H1 (cell line): ENCODE results near the gene TRAPPC5. TPM values are rescaled to one million over a fixed set of nuclear protein-coding genes. Genes with fewer than 3 reads are reported as not detected.
A peak's percentile ranks its signal among the peaks of the same experiment; 100 is the strongest.

Source experiments
- CTCF ChIA-PET: fragments of 300-600 bp; sonication (Branson Sonifier 250); formaldehyde crosslinking; loops from one replicate; lab custom pipeline; 2021; ENCODE audit not compliant: partially characterized antibody; lab: Charles Lee
- POLR2A ChIA-PET: fragments of 300-600 bp; sonication (Branson Sonifier 250); formaldehyde crosslinking; loops from one replicate; lab custom pipeline; 2021; ENCODE audit warnings: inconsistent platforms; ENCODE audit not compliant: partially characterized antibody; lab: Charles Lee
- DNase-seq, 2 experiments: peaks; one replicate each; pipeline versions ENCODE4 v3.0.0 to v3.0.0-alpha.2; 2010 to 2022; ENCODE audit warnings: low spot score in 2 of 2, low read depth in 1 of 2, mixed read lengths in 1 of 2
- FAIRE-seq: peaks from 2 replicates; lab custom pipeline; 2011; peaks lifted over from hg19 to GRCh38; lab: Jason Lieb, UNC
- H2AFZ ChIP-seq: 2 replicates; pipeline ENCODE4 v1.8.1; 2012; ENCODE audit warnings: low read length, inconsistent platforms
- H2AK5ac ChIP-seq: 2 replicates; pipeline ENCODE4 v1.6.1; 2013; ENCODE audit warnings: low read depth, low read length
- H2BK120ac ChIP-seq: replicated peaks from 2 replicates; pipeline ENCODE3; 2013; ENCODE audit warnings: low read depth, low read length, inconsistent platforms
- H2BK12ac ChIP-seq: 2 replicates; pipeline ENCODE4 v1.6.1; 2013; ENCODE audit warnings: low read depth, low read length
- H2BK15ac ChIP-seq: 2 replicates; pipeline ENCODE4 v1.6.1; 2013; ENCODE audit warnings: low read length
- H2BK20ac ChIP-seq: 2 replicates; pipeline ENCODE4 v1.6.1; 2013; ENCODE audit warnings: low read length
- H2BK5ac ChIP-seq: 2 replicates; pipeline ENCODE4 v1.6.1; 2013; ENCODE audit warnings: low read depth, low read length
- H3K14ac ChIP-seq: 2 replicates; pipeline ENCODE4 v1.6.1; 2013; ENCODE audit warnings: inconsistent platforms; ENCODE audit not compliant: insufficient read length
- H3K18ac ChIP-seq: 2 replicates; pipeline ENCODE4 v1.6.1; 2013; ENCODE audit warnings: low read length; ENCODE audit errors: extremely low read depth
- H3K23ac ChIP-seq: 2 replicates; pipeline ENCODE4 v1.6.1; 2013; ENCODE audit warnings: inconsistent platforms; ENCODE audit not compliant: insufficient read length
- H3K23me2 ChIP-seq: 2 replicates; pipeline ENCODE4 v1.6.1; 2013; ENCODE audit warnings: low read depth, low read length
- H3K27ac ChIP-seq: 2 replicates; pipeline ENCODE4 v1.6.1; 2011; ENCODE audit warnings: low read depth, low read length, inconsistent platforms
- H3K27me3 ChIP-seq, 4 experiments: replicated peaks in 1 of 4; 1 replicate in 1 of 4; 2 replicates in 3 of 4; pipeline versions ENCODE4 v1.6.1 to v1.8.1; 2011 to 2013; ENCODE audit warnings: low read length in 3 of 4, mild to moderate bottlenecking in 3 of 4, inconsistent platforms in 2 of 4, mixed read lengths in 2 of 4, moderate library complexity in 1 of 4; ENCODE audit not compliant: control insufficient read depth in 3 of 4, insufficient read depth in 3 of 4; ENCODE audit errors: extremely low read depth in 1 of 4
- H3K36me3 ChIP-seq, 4 experiments: 2 replicates each; pipeline versions ENCODE4 v1.6.1 to v1.8.1; 2011 to 2013; ENCODE audit warnings: mild to moderate bottlenecking in 4 of 4, low read length in 3 of 4, moderate library complexity in 2 of 4, control low read depth in 1 of 4, inconsistent platforms in 1 of 4; ENCODE audit not compliant: insufficient read depth in 4 of 4, control insufficient read depth in 2 of 4
- H3K4ac ChIP-seq: replicated peaks from 2 replicates; pipeline ENCODE3; 2013; ENCODE audit warnings: low read length, low read depth, mixed read lengths, inconsistent platforms; ENCODE audit not compliant: insufficient read length
- H3K4me1 ChIP-seq, 4 experiments: replicated peaks in 1 of 4; 1 replicate in 1 of 4; 2 replicates in 3 of 4; pipeline versions ENCODE4 v1.6.1 to v1.8.1; 2011 to 2013; ENCODE audit warnings: low read length in 3 of 4, inconsistent platforms in 2 of 4, mixed read lengths in 1 of 4; ENCODE audit not compliant: insufficient read depth in 4 of 4, control insufficient read depth in 3 of 4
- H3K4me2 ChIP-seq, 2 experiments: 2 replicates each; pipeline versions ENCODE4 v1.6.1 to v1.8.1; 2011 to 2013; ENCODE audit warnings: low read depth in 2 of 2, low read length in 2 of 2, control low read depth in 1 of 2, inconsistent platforms in 1 of 2, mild to moderate bottlenecking in 1 of 2; ENCODE audit not compliant: insufficient read depth in 1 of 2
- H3K4me3 ChIP-seq, 4 experiments: fragments of 200-600, 300-600 bp in 1 of 4; sonication (generic), shearing (Covaris generic), sonication (Bioruptor Twin) in 1 of 4; 2 replicates each; pipeline versions ENCODE4 v1.5.1 to v1.8.1; 2011 to 2016; ENCODE audit warnings: low read length in 4 of 4, low read depth in 3 of 4, control low read depth in 2 of 4, inconsistent platforms in 2 of 4, mild to moderate bottlenecking in 2 of 4, mixed read lengths in 1 of 4, moderate library complexity in 1 of 4; ENCODE audit not compliant: insufficient read depth in 2 of 4; ENCODE audit errors: extremely low read depth in 1 of 4
- H3K56ac ChIP-seq: replicated peaks from 2 replicates; pipeline ENCODE3; 2013; ENCODE audit warnings: low read depth, mild to moderate bottlenecking, mixed read lengths, low read length, inconsistent platforms; ENCODE audit not compliant: insufficient read length
- H3K79me1 ChIP-seq: 2 replicates; pipeline ENCODE4 v1.6.1; 2013; ENCODE audit warnings: low read depth, low read length, control low read depth
- H3K79me2 ChIP-seq, 2 experiments: 2 replicates each; pipeline versions ENCODE4 v1.6.1 to v1.8.1; 2012 to 2013; ENCODE audit warnings: low read length in 2 of 2, mild to moderate bottlenecking in 2 of 2, inconsistent platforms in 1 of 2; ENCODE audit not compliant: insufficient read depth in 2 of 2, control insufficient read depth in 1 of 2
- H3K9ac ChIP-seq, 4 experiments: replicated peaks in 1 of 4; 1 replicate in 1 of 4; 2 replicates in 3 of 4; pipeline versions ENCODE4 v1.6.1 to v1.8.1; 2011 to 2013; ENCODE audit warnings: low read depth in 3 of 4, low read length in 3 of 4, control low read depth in 2 of 4, mild to moderate bottlenecking in 2 of 4, moderate library complexity in 2 of 4, inconsistent platforms in 1 of 4; ENCODE audit errors: extremely low read depth in 1 of 4
- H3K9me3 ChIP-seq, 2 experiments: 2 replicates each; pipeline versions ENCODE4 v1.6.1 to v1.8.1; 2012 to 2013; ENCODE audit warnings: mild to moderate bottlenecking in 2 of 2, moderate library complexity in 2 of 2, control low read depth in 1 of 2, inconsistent platforms in 1 of 2, low read depth in 1 of 2, low read length in 1 of 2, mixed read lengths in 1 of 2; ENCODE audit not compliant: insufficient read depth in 2 of 2
- H4K20me1 ChIP-seq, 2 experiments: replicated peaks in 1 of 2; 2 replicates each; pipeline versions ENCODE3 to v1.8.1; 2011 to 2013; ENCODE audit warnings: inconsistent platforms in 2 of 2, low read length in 2 of 2, mild to moderate bottlenecking in 1 of 2; ENCODE audit not compliant: insufficient read depth in 2 of 2, control insufficient read depth in 1 of 2
- H4K5ac ChIP-seq: 2 replicates; pipeline ENCODE4 v1.6.1; 2013; ENCODE audit warnings: low read length, low read depth, mixed read lengths, inconsistent platforms; ENCODE audit not compliant: insufficient read length
- H4K8ac ChIP-seq: 2 replicates; pipeline ENCODE4 v1.8.0; 2013; ENCODE audit warnings: mild to moderate bottlenecking, moderate library complexity, low read length, inconsistent platforms; ENCODE audit not compliant: insufficient read depth; ENCODE audit errors: extremely low read depth
- H4K91ac ChIP-seq: replicated peaks from 2 replicates; pipeline ENCODE3; 2013; ENCODE audit warnings: low read length, mixed read lengths, inconsistent platforms; ENCODE audit not compliant: insufficient read length
- CREB1 ChIP-seq: IDR thresholded peaks from 2 replicates; pipeline ENCODE4 v1.6.1; 2012; ENCODE audit warnings: inconsistent platforms
- EGR1 ChIP-seq: IDR thresholded peaks from 2 replicates; pipeline ENCODE4 v1.6.1; 2011; ENCODE audit warnings: low read depth, low read length, borderline replicate concordance
- EP300 ChIP-seq, 2 experiments: IDR thresholded peaks; 1 replicate in 1 of 2; 2 replicates in 1 of 2; pipeline ENCODE4 v1.6.1; 2011 to 2012; ENCODE audit warnings: low read depth in 2 of 2, low read length in 2 of 2, mild to moderate bottlenecking in 2 of 2, borderline replicate concordance in 1 of 2, inconsistent platforms in 1 of 2, moderate library complexity in 1 of 2
- POLR2A ChIP-seq, 2 experiments: IDR thresholded peaks; 1 replicate in 1 of 2; 2 replicates in 1 of 2; pipeline ENCODE4 v1.6.1; 2011; ENCODE audit warnings: low read depth in 2 of 2, low read length in 2 of 2, mild to moderate bottlenecking in 2 of 2; ENCODE audit errors: control extremely low read depth in 1 of 2
- WGBS, 2 experiments: shearing (Covaris generic) in 1 of 2; methylation state at CpG; one replicate each; pipeline versions ENCODE4 v1.1.6 to v1.1.7; 2013 to 2015; ENCODE audit warnings: low lambda C conversion rate in 2 of 2, mixed read lengths in 2 of 2, inconsistent platforms in 1 of 2, low coverage in 1 of 2, missing lambda C conversion rate in 1 of 2; ENCODE audit not compliant: insufficient replicate concordance in 2 of 2, insufficient coverage in 1 of 2, insufficient read length in 1 of 2; ENCODE audit errors: extremely low coverage in 1 of 2, missing lambda C conversion rate in 1 of 2; 5-methylcytosine and 5-hydroxymethylcytosine counted together
- polyA plus RNA-seq, 7 experiments: library from polyadenylated mRNA; depleted of rRNA in 3 of 7; stranded (reverse) in 5 of 7; unstranded in 2 of 7; fragments of >200 nt in 5 of 7; fragments of 200-250 nt in 2 of 7; gene quantifications; 1 replicate in 5 of 7; 2 replicates in 1 of 7; 4 replicates in 1 of 7; pipeline versions ENCODE4 v1.2.1 to v1.2.3, GENCODE V29; 2011 to 2013; ENCODE audit warnings: missing spikeins in 2 of 7, mixed read lengths in 2 of 7
- total RNA-seq: library from RNA; stranded (reverse); fragmentation: NEBNext Ultra II Directional; extraction: Animal tissue kit (Norgen Biotek cat#: 25700); gene quantifications from 2 replicates; pipeline ENCODE4 v1.2.1, GENCODE V29; 2021

Gene TRAPPC5
- total and polyA plus RNA-seq, 2 of the 8 experiments (the other 6 are each of a cell fraction or from before 2014, with no cell fraction given), result 109 to 120 TPM

DNA sequence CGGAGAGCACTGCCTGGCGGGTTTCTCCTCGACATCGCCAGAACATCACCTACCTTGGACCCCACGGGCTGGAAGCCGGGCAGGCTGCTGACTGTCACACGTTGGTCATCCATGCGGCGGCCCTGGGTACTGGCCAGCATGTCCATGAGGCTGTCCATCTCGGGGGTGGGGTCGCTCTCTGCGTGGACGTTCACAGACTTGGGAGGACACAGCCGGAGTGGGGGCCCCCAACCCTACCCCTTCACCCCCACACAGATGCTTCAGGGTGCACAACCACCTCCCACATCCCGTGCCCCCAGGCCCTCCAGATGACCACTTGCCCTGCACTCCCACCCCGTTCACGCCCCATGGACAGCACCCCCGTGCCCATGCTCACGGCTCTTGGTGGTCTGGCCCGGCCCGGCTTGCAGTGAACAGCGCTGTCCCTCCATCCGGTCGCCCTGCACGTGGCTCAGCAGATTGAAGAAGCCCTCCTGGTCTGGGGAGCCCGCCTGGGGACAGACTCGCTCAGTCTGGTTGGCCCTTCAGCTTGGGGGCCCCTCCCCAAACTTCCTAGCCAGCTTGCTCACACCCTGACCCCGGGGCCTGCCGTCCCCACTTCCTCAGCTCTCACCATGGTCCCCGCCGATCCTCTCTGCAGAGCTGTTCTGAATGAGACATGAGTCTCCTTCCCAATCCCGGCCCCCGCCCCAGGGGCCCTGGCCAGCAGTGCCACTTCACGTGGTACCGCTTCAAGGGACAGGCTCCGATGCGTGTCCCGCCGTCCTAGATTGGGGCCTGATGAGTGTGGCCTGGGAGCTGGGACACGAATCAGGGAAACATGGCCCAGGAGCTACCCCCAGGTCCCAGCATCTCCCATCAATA lies 48.1 kb upstream of the TRAPPC5 start:
- H2AK5ac ChIP-seq, result no peak overlapping the region
- H2AFZ ChIP-seq, result no peak overlapping the region
- POLR2A ChIA-PET, result interaction anchor here (0.8 to 5.7 kb wide), 4 partner anchors 9 to 14 kb away, joined by 3 to 34 read pairs (median 5); no protein-coding TSS in a partner anchor
- H3K4me3 ChIP-seq, result no peak overlapping the region
- H4K5ac ChIP-seq, result no peak overlapping the region
- H3K23ac ChIP-seq, result no peak overlapping the region
- no peak for DNase-seq
- H3K4me2 ChIP-seq, result no peak overlapping the region
- H4K20me1 ChIP-seq, result peaks cover 3 to 8% of the 10 kb centered on the region in 2 experiments
- H3K23me2 ChIP-seq, result peaks cover 14% of the 10 kb centered on the region
- H4K8ac ChIP-seq, result no peak overlapping the region
- WGBS, 2 experiments, result 92% methylated on average over 34 of the region's 40 CpGs; no CpG with 5 or more reads in 1 of the 2 experiments
- H2BK5ac ChIP-seq, result no peak overlapping the region
- no peak overlapping the region for H2BK120ac ChIP-seq
- H3K18ac ChIP-seq, result no peak overlapping the region
- TF ChIP-seq EGR1 (no peak), EP300 (IDR thresholded peaks at IDR 0.05; ENCODE audit: borderline replicate concordance in 1 of 2, low read depth in 2 of 2, low read length in 2 of 2) (no peak), CREB1 (no peak), POLR2A (IDR thresholded peaks at IDR 0.05; ENCODE audit: control extremely low read depth in 1 of 2, low read depth in 2 of 2, low read length in 2 of 2) (peak in 1 of 2 experiments; percentile 22; a peak in 1 of 3 replicates)
- TF ChIP-seq, all 59 proteins: peak for 1
- no peaks in the 10 kb centered on the region; a peak in 2 of 8 replicates for H3K36me3 ChIP-seq
- peaks cover 0 to 12% (median 5%) of the 10 kb centered on the region in 4 experiments; a peak in 4 of 7 replicates for H3K4me1 ChIP-seq
- H3K27me3 ChIP-seq, result peaks cover 3 to 19% (median 16%) of the 10 kb centered on the region in 4 experiments
- FAIRE-seq, result no peak
- H3K9me3 ChIP-seq, result no peaks in the 10 kb centered on the region
- no peak overlapping the region for H3K27ac ChIP-seq
- CTCF ChIA-PET, result interaction anchor here (0.7 to 1.6 kb wide), 4 partner anchors 26 to 167 kb away, joined by 3 to 7 read pairs (median 4); partner anchors contain the start of gene TRAPPC5
- no peak overlapping the region for H3K4ac ChIP-seq
- no peak overlapping the region for H2BK20ac ChIP-seq
- H2BK12ac ChIP-seq, result no peak overlapping the region
- H3K14ac ChIP-seq, result no peak overlapping the region
- no peak overlapping the region for H3K56ac ChIP-seq
- peaks cover 10 to 31% of the 10 kb centered on the region in 2 experiments; a peak in 3 of 4 replicates for H3K79me2 ChIP-seq
- no peak overlapping the region for H2BK15ac ChIP-seq
- H3K79me1 ChIP-seq, result peaks cover 18% of the 10 kb centered on the region
- H4K91ac ChIP-seq, result no peak overlapping the region
- H3K9ac ChIP-seq, result no peak overlapping the region
